BE2C (cell line): ENCODE data around the gene GLCE. TPM values are rescaled to one million over a fixed set of nuclear protein-coding genes. Genes with fewer than 3 reads are reported as not detected.

Experiments
- DNase-seq: peaks from one replicate; pipeline ENCODE4 v3.0.0-alpha.2; 2020
- H3K27me3 ChIP-seq: fragments of 250-450 bp; sonication (Bioruptor Pico); 2 replicates; pipeline ENCODE4 v1.5.1; 2020; ENCODE audit warnings: mild to moderate bottlenecking
- H3K36me3 ChIP-seq: fragments of 250-450 bp; sonication (Bioruptor Pico); 2 replicates; pipeline ENCODE4 v1.5.1; 2020; ENCODE audit warnings: mild to moderate bottlenecking
- H3K4me1 ChIP-seq: fragments of 250-450 bp; sonication (Bioruptor Pico); 2 replicates; pipeline ENCODE4 v1.5.1; 2020
- H3K4me3 ChIP-seq: 2 replicates; pipeline ENCODE4 v1.5.1; 2011; ENCODE audit warnings: low read depth, low read length
- H3K9me3 ChIP-seq: fragments of 250-450 bp; sonication (Bioruptor Pico); 2 replicates; pipeline ENCODE4 v1.5.1; 2020
- CTCF ChIP-seq: IDR thresholded peaks from 2 replicates; pipeline ENCODE4 v1.5.1; 2012; ENCODE audit warnings: mild to moderate bottlenecking, low read depth, low read length
- polyA plus RNA-seq: library from polyadenylated mRNA; unstranded; fragments of >200 nt; gene quantifications from one replicate; pipeline ENCODE4 v1.2.1, GENCODE V29; 2012; ENCODE audit warnings: low read depth, missing spikeins; ENCODE audit not compliant: insufficient read length, insufficient read depth

The GLCE gene
- polyA plus RNA-seq: 14.5 TPM

DNA sequence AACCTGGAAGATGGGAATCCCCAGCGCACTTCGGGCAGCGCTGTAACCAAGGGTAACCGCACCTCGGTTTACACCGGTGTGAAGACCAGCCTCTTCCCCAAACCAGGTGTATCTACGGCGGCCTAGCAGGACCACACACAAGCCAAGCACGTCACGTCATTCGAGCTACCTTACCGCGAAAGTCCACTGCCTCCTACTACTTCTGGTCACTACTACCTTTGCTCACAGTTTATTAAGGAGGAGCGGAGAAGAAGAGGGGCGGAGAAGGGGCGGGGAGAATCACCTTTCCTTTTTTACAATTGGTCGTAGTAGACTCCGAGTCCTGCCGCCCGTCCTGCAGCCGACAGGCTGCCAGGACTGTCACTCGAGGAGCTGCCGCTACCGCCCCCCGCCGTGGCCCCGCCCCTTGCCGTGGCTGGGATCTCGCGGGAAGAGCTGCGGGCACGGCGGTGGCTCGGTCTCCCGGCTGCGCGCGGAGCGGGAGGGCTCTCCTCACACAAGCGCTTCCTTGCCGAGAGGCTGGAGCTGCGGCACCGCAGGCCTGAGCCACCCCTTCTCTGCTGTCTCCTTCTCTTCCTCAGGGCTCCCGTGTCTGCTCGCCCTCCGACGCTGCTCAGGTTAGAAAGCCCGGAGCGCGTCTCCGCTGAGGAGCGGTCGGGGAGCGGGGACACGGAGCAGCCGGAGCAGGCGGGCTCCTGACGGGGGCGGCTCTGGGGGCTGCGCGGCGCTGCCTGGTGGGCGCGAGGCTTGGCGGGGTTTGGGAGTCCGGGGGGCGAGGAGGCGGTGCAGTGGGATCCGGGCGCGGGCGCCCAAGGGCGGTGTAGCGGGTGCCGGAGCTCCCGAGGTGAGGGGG is at the start of gene GLCE:
Gene GLCE (plus strand): TSS at position 495 of the 853 bp plus-strand sequence. CDS start 95,172 bp downstream, outside the sequence.
- Histone ChIP-seq H3K4me3 (peak within 1 kb of the TSS; percentile 79), H3K36me3 (no peaks in the 10 kb centered on the region), H3K4me1 (no peaks in the 10 kb centered on the region), H3K9me3 (no peaks in the 10 kb centered on the region), H3K27me3 (no peaks in the 10 kb centered on the region)
- TF ChIP-seq CTCF: no peak
- peak; percentile 98 for DNase-seq

DNA sequence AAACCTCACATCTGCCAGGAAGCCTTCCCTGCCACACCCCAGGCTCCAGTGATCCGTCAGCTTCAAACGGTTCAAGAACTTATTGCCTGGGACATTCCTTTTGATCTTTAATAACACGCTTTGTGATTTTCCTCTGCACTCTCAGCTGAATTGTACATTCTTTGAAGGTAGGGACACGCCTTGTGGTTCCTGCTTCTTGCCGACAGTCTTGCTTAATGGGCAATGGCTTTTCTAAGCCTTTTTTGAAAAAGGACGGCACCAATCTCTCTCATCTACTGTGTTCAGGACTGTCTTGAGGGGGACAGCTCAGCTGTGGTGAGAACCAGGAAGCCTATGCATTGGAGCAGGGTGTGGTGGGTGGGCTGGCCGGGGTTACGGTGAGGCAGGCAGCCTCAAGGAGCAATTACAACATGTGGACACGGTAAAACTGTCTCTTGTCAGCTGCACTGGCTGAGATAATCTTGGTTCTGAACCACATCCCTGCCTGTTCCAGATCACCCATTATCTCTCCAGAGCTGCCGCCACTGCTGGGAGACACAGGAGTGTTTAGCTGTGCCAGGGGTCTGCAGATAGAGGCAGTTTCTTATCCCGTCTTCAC is 46.0 kb upstream of the GLCE start:
- no peak for TF ChIP-seq CTCF
- Histone ChIP-seq H3K36me3 (no peaks in the 10 kb centered on the region), H3K27me3 (no peaks in the 10 kb centered on the region), H3K4me1 (peaks cover 31% of the 10 kb centered on the region), H3K4me3 (no peak overlapping the region), H3K9me3 (no peaks in the 10 kb centered on the region)
- peak; percentile 69 for DNase-seq

DNA sequence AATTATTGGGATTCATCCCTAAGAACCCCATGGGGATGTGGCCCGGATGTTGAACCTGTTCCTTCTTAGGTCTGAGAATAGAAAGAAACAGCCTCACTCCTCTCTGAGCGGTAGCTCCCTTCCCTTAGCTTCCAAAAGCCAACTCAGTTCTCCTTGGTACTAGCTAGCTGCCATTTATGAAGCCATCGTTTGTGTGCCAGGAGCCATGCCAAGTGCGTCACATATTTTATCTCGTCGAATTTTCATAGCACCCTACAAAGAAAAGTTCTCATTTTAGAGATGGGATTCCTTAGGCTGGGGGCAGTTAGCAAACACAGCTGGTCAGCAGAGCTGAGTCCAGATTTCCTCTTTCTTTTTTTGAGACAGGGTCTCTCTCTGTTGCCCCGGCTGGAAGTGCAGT is 45.4 kb upstream of the GLCE start:
- H3K4me1 ChIP-seq: peaks cover 31% of the 10 kb centered on the region
- H3K9me3 ChIP-seq: no peaks in the 10 kb centered on the region
- TF ChIP-seq CTCF: no peak
- no peak for DNase-seq
- no peaks in the 10 kb centered on the region for H3K27me3 ChIP-seq
- H3K4me3 ChIP-seq: no peak overlapping the region
- no peaks in the 10 kb centered on the region for H3K36me3 ChIP-seq

DNA sequence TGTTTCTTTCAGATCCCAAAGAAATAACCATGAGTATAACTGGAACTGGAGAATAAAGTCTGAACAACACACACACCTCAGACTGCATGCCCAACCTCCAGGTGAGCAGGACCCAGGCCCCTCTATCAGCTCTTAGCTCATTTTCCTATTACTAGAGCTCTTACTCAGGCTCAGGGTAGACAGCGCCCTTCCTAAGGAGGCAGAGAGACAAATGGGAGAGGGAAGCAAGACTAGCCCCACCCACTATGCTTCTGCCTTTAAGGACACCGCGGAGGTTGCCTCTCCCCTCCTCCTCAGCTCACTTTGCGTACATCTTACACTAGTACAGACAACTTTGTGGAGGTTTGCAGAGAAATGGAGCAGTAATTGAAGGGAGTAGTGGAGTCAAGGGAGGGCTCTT is 44.0 kb upstream of the GLCE start:
- H3K4me3 ChIP-seq: no peak overlapping the region
- H3K27me3 ChIP-seq: no peaks in the 10 kb centered on the region
- no peak for DNase-seq
- no peak for TF ChIP-seq CTCF
- H3K9me3 ChIP-seq: no peaks in the 10 kb centered on the region
- no peaks in the 10 kb centered on the region for H3K36me3 ChIP-seq
- peaks cover 31% of the 10 kb centered on the region for H3K4me1 ChIP-seq

GRCh38 chr15:69117431-69117871 is 43.0 kb upstream of the GLCE start:
- Histone ChIP-seq H3K4me1 (peaks cover 31% of the 10 kb centered on the region), H3K27me3 (no peaks in the 10 kb centered on the region), H3K9me3 (no peaks in the 10 kb centered on the region), H3K36me3 (no peaks in the 10 kb centered on the region), H3K4me3 (no peak overlapping the region)
- DNase-seq: peak; percentile 41
- no peak for TF ChIP-seq CTCF

GRCh38 chr15:69118089-69118488 is 42.3 kb upstream of the GLCE start:
- H3K4me1 ChIP-seq: peaks cover 31% of the 10 kb centered on the region
- TF ChIP-seq CTCF: no peak
- no peaks in the 10 kb centered on the region for H3K36me3 ChIP-seq
- H3K9me3 ChIP-seq: no peaks in the 10 kb centered on the region
- no peak for DNase-seq
- H3K27me3 ChIP-seq: no peaks in the 10 kb centered on the region
- H3K4me3 ChIP-seq: no peak overlapping the region
